ENCODE results near the gene CTRB1.

GRCh38 chr16:75272097-75272551, 53.3 kb downstream of the CTRB1 start:
- no peak for TF ChIP-seq TAF1 (IDR thresholded peaks at IDR 0.05; ENCODE audit: borderline replicate concordance, low read depth, low read length)
- TF ChIP-seq POLR2AphosphoS5 (IDR thresholded peaks at IDR 0.05; ENCODE audit: low read depth, low read length) = no peak
